Keratinocyte (primary cell): ENCODE results near the gene PSME3. TPM values are rescaled to one million over a fixed set of nuclear protein-coding genes. Genes with fewer than 3 reads are reported as not detected.

Experiments used
- DNase-seq: peaks from one replicate; pipeline ENCODE4 v3.0.0-alpha.2; 2011; ENCODE audit warnings: low read depth, missing footprints, low spot score
- FAIRE-seq: peaks from 2 replicates; lab custom pipeline; 2011; peaks lifted over from hg19 to GRCh38; lab: Jason Lieb, UNC
- H2AFZ ChIP-seq: 2 replicates; pipeline ENCODE4 v1.6.0; 2012; ENCODE audit warnings: low read length, control low read depth, inconsistent platforms; ENCODE audit not compliant: control insufficient read depth
- H3K27ac ChIP-seq: 2 replicates; pipeline ENCODE4 v1.5.1; 2011; ENCODE audit warnings: low read length; ENCODE audit not compliant: control insufficient read depth, insufficient read depth
- H3K27me3 ChIP-seq: 3 replicates; pipeline ENCODE4 v1.6.0; 2011; ENCODE audit warnings: low read length; ENCODE audit not compliant: control insufficient read depth, insufficient read depth; ENCODE audit errors: extremely low read depth
- H3K36me3 ChIP-seq, 2 experiments: 2 replicates in 1 of 2; 3 replicates in 1 of 2; pipeline ENCODE4 v1.5.1; 2011; ENCODE audit warnings: low read length in 2 of 2, mild to moderate bottlenecking in 1 of 2; ENCODE audit not compliant: control insufficient read depth in 2 of 2, insufficient read depth in 2 of 2; ENCODE audit errors: extremely low read depth in 1 of 2
- H3K4me1 ChIP-seq: 3 replicates; pipeline ENCODE4 v1.5.1; 2011; ENCODE audit warnings: low read length; ENCODE audit not compliant: control insufficient read depth, insufficient read depth; ENCODE audit errors: extremely low read depth
- H3K4me2 ChIP-seq: 3 replicates; pipeline ENCODE4 v1.6.0; 2011; ENCODE audit warnings: low read depth, low read length; ENCODE audit not compliant: control insufficient read depth, insufficient read depth; ENCODE audit errors: extremely low read depth
- H3K4me3 ChIP-seq, 3 experiments: fragments of 200-600 bp in 1 of 3; sonication (generic) in 1 of 3; 2 replicates in 2 of 3; 3 replicates in 1 of 3; pipeline ENCODE4 v1.5.1; 2011 to 2016; ENCODE audit warnings: low read length in 3 of 3, mild to moderate bottlenecking in 3 of 3, control low read depth in 2 of 3, inconsistent platforms in 1 of 3, low read depth in 1 of 3, mixed read lengths in 1 of 3, mixed run types in 1 of 3, moderate library complexity in 1 of 3; ENCODE audit not compliant: control insufficient read depth in 2 of 3, insufficient read depth in 2 of 3; ENCODE audit errors: extremely low read depth in 1 of 3
- H3K79me2 ChIP-seq: 2 replicates; pipeline ENCODE4 v1.6.0; 2012; ENCODE audit warnings: low read length; ENCODE audit not compliant: control insufficient read depth, insufficient read depth
- H3K9ac ChIP-seq: 3 replicates; pipeline ENCODE4 v1.6.0; 2011; ENCODE audit warnings: low read length; ENCODE audit not compliant: control insufficient read depth, insufficient read depth; ENCODE audit errors: extremely low read depth
- H3K9me1 ChIP-seq: 3 replicates; pipeline ENCODE4 v1.6.0; 2011; ENCODE audit warnings: low read length; ENCODE audit not compliant: control insufficient read depth, insufficient read depth; ENCODE audit errors: extremely low read depth
- H3K9me3 ChIP-seq: 2 replicates; pipeline ENCODE4 v1.5.1; 2012; ENCODE audit warnings: low read depth, low read length; ENCODE audit not compliant: control insufficient read depth
- H4K20me1 ChIP-seq: 3 replicates; pipeline ENCODE4 v1.6.0; 2011; ENCODE audit warnings: low read length; ENCODE audit not compliant: control insufficient read depth, insufficient read depth; ENCODE audit errors: extremely low read depth
- CTCF ChIP-seq, 3 experiments: IDR thresholded peaks in 1 of 3; conservative IDR thresholded peaks in 1 of 3; optimal IDR thresholded peaks in 1 of 3; 2 replicates in 2 of 3; 3 replicates in 1 of 3; pipeline versions ENCODE3 to v1.5.1; 2011; ENCODE audit warnings: low read length in 3 of 3, mild to moderate bottlenecking in 3 of 3, moderate library complexity in 2 of 3, control low read depth in 1 of 3, inconsistent platforms in 1 of 3; ENCODE audit not compliant: insufficient read depth in 2 of 3; ENCODE audit errors: extremely low read depth in 1 of 3
- EZH2 ChIP-seq: IDR thresholded peaks from one replicate; pipeline ENCODE4 v1.6.1; 2012; ENCODE audit warnings: inconsistent platforms, mild to moderate bottlenecking, low read length, moderate library complexity
- dilution Hi-C: fragments of 300-500 bp; cut with MboI; formaldehyde crosslinking; loops from one replicate; pipeline ENCODE4 v1.7.0; 2020; ENCODE audit warnings: low sequenced_read_pairs; ENCODE audit not compliant: extremely low pct_ligation_motif_present
- polyA plus RNA-seq, 5 experiments: library from polyadenylated mRNA; depleted of rRNA in 3 of 5; stranded (reverse) in 3 of 5; stranded (forward) in 1 of 5; unstranded in 1 of 5; fragments of >200 nt; gene quantifications; 1 replicate in 1 of 5; 2 replicates in 3 of 5; 3 replicates in 1 of 5; pipeline versions ENCODE4 v1.2.1 to v1.2.3, GENCODE V29; 2011 to 2012; ENCODE audit warnings: missing spikeins in 2 of 5, low read depth in 1 of 5, low replicate concordance in 1 of 5

Gene PSME3
- polyA plus RNA-seq, 1 donor (not counting 4 experiments of a cell fraction or from before 2014, with no cell fraction given) = 190 TPM

- dilution Hi-C loops = no loop called here
- H3K27me3 ChIP-seq = no peaks in the 10 kb centered on the region
- H3K9me1 ChIP-seq = no peaks in the 10 kb centered on the region
- FAIRE-seq = no peak
- peaks cover 32 to 39% of the 10 kb centered on the region in 2 experiments for H3K36me3 ChIP-seq
- TF ChIP-seq CTCF (optimal IDR thresholded peaks at IDR 0.05 in 1 of 3, IDR thresholded peaks at IDR 0.05 in 1 of 3, conservative IDR thresholded peaks at IDR 0.05 in 1 of 3; ENCODE audit: extremely low read depth in 1 of 3, insufficient read depth in 2 of 3, low read length in 3 of 3) (peak; percentile 71 to 90 (median 73)), EZH2 (no peak)
- peaks cover 6% of the 10 kb centered on the region for H3K4me1 ChIP-seq
- H3K4me2 ChIP-seq = no peak overlapping the region
- DNase-seq = no peak
- H3K4me3 ChIP-seq = no peak overlapping the region
- no peaks in the 10 kb centered on the region for H4K20me1 ChIP-seq
- H3K79me2 ChIP-seq = peaks cover 26% of the 10 kb centered on the region
- H3K9ac ChIP-seq = no peak overlapping the region
- H3K9me3 ChIP-seq = no peaks in the 10 kb centered on the region
- H3K27ac ChIP-seq = no peak overlapping the region
- H2AFZ ChIP-seq = no peak overlapping the region
These were observed 13.2 kb upstream of the PSME3 start for GRCh38 chr17:42819939-42820535.

DNA sequence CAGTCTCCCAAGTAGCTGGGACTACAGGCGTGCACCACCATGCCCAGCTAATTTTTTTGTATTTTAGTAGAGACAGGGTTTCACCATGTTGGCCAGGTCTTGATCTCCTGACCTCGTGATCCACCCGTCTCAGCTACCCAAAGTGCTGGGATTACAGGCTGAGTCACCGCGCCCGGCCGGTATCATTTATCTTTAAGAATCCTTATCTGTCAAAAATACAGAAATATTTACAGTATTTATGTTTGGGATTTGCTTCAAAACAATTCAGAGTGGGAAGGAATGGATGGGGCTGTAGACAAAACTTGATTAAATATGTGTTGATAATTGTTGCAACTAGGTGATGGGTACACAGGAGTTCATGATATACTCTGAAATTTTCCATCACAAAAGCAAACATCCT lies 12.0 kb upstream of the PSME3 start:
- peaks cover 25 to 28% of the 10 kb centered on the region in 2 experiments for H3K36me3 ChIP-seq
- H3K4me1 ChIP-seq = peaks cover 6% of the 10 kb centered on the region
- H3K9me3 ChIP-seq = no peaks in the 10 kb centered on the region
- no peak overlapping the region for H3K4me3 ChIP-seq
- no peak overlapping the region for H3K27ac ChIP-seq
- H3K27me3 ChIP-seq = no peaks in the 10 kb centered on the region
- no peaks in the 10 kb centered on the region for H4K20me1 ChIP-seq
- H3K79me2 ChIP-seq = peaks cover 26% of the 10 kb centered on the region
- DNase-seq (no peak), FAIRE-seq (no peak)
- dilution Hi-C loops = no loop called here
- TF ChIP-seq EZH2 = no peak
- TF ChIP-seq CTCF (optimal IDR thresholded peaks at IDR 0.05 in 1 of 3, IDR thresholded peaks at IDR 0.05 in 1 of 3, conservative IDR thresholded peaks at IDR 0.05 in 1 of 3; ENCODE audit: extremely low read depth in 1 of 3, insufficient read depth in 2 of 3, low read length in 3 of 3) = no peak
- H2AFZ ChIP-seq = no peak overlapping the region
- no peaks in the 10 kb centered on the region for H3K9me1 ChIP-seq
- no peak overlapping the region for H3K4me2 ChIP-seq
- no peak overlapping the region for H3K9ac ChIP-seq
